Activated naive CD4-positive, alpha-beta T cell treated with anti-CD3 and anti-CD28 coated beads, Interleukin-2, amount 10 ng/mL, durations not matched to agents 7 days and 5 days (primary cell): Measurements from ENCODE around the gene MICAL3.
"Not testable (repeated sequence)": the region's sequence is repeated elsewhere in the genome, so short reads cannot be mapped to it uniquely, and the experiment has no call there.

ENCODE experiments used
- CTCF ChIA-PET: fragments of 350-600 bp; sonication (Branson Sonifier 250); formaldehyde crosslinking; loops from one replicate; lab custom pipeline; 2021; ENCODE audit warnings: antibody characterized with exemption; lab: Charles Lee
- DNase-seq: peaks from one replicate; pipeline ENCODE4 v3.0.0-alpha.2; 2020
- H3K27ac Mint-ChIP-seq: one replicate; pipeline ENCODE4 v1.8.0; 2021; ENCODE audit warnings: mild to moderate bottlenecking, moderate library complexity, mixed read lengths
- H3K27me3 Mint-ChIP-seq: one replicate; pipeline ENCODE4 v1.8.0; 2021; ENCODE audit warnings: mild to moderate bottlenecking, mixed read lengths
- H3K36me3 Mint-ChIP-seq: one replicate; pipeline ENCODE4 v1.8.0; 2021; ENCODE audit warnings: mixed read lengths
- H3K4me1 Mint-ChIP-seq: one replicate; pipeline ENCODE4 v1.8.0; 2021; ENCODE audit warnings: mixed read lengths
- H3K4me3 Mint-ChIP-seq: one replicate; pipeline ENCODE4 v1.8.0; 2021; ENCODE audit warnings: mild to moderate bottlenecking, moderate library complexity, mixed read lengths
- H3K9me3 Mint-ChIP-seq: one replicate; pipeline ENCODE4 v1.8.0; 2021; ENCODE audit warnings: mixed read lengths

The MICAL3 gene

DNA sequence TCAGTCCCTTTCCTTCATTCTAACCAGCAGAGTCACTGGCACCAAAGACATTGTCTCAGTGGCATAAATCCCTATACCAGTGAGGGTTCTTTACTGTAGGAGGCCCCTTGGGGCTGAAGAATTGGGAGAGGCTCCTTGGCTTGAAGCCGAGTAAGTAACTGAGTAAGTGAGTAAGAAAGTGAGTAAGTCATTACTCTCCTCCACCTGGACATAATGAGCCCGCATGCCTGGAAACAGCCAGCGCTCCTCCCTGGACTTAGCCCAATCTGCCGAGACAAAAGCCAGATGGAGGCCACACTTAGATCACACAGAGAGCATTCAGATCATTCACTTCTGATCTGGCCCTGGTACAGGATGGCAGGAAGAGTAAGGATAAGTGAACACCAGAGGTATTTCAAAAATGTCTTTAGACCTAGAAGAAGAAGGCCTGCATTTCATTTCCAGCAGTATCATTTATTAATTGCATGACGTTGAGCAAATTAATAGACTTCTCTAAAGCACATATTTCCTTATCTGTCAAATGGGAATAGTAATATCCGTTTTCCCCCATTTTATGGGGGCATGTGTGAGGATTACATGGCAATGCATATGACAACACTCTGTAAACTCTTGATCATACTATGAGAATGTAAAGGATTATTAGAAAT, 8.2 kb upstream of the MICAL3 start:
- Mint-ChIP-seq H3K4me3 (no peak overlapping the region), H3K36me3 (no peaks in the 10 kb centered on the region), H3K27ac (no peak overlapping the region), H3K9me3 (no peaks in the 10 kb centered on the region), H3K27me3 (peaks cover 25% of the 10 kb centered on the region), H3K4me1 (no peaks in the 10 kb centered on the region)
- no peak for DNase-seq
- CTCF ChIA-PET, result interaction anchor here (0.7 kb wide), 1 partner anchor 24 kb away, joined by 4 read pairs; no protein-coding TSS in a partner anchor

DNA sequence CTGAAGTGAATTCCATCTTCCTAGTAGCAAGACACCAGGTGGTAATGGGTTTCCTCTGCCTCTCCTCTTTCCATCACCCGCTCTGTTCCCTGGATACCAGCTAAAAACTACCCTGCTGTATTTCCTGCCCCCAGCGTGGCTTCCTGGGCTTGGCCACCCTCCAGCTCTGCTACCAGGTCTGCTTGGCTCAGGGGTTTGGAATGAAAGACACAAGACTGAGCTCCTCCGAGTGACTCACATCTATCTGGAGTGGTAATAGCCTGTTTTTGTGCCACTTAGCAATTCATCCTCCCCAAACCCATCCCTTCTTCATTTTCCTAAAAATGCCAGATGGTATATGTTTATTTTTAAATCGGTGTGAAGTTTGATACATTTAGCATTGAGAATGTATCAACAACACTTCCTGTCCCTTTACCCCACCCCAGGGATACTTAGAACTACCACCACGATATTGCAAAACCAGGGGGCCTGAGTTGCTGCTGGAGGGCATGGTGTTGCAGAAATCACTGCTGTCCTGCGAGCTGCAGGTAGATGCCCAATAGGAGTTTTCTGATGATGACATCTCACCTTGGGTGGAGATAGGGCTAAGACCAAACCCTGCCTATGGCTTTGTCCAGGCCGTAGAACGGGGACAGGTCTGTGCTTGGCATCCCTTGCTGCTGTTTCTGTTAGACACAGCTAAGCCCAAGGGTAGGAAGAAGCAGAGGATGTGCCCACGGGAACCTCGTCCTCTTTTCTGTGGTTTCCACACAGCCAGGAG, 7.5 kb upstream of the MICAL3 start:
- H3K4me3 Mint-ChIP-seq, result no peak overlapping the region
- no peaks in the 10 kb centered on the region for H3K4me1 Mint-ChIP-seq
- CTCF ChIA-PET, result no interaction called here
- no peak overlapping the region for H3K27ac Mint-ChIP-seq
- H3K36me3 Mint-ChIP-seq, result no peaks in the 10 kb centered on the region
- H3K9me3 Mint-ChIP-seq, result no peaks in the 10 kb centered on the region
- H3K27me3 Mint-ChIP-seq, result peaks cover 32% of the 10 kb centered on the region
- no peak for DNase-seq

DNA sequence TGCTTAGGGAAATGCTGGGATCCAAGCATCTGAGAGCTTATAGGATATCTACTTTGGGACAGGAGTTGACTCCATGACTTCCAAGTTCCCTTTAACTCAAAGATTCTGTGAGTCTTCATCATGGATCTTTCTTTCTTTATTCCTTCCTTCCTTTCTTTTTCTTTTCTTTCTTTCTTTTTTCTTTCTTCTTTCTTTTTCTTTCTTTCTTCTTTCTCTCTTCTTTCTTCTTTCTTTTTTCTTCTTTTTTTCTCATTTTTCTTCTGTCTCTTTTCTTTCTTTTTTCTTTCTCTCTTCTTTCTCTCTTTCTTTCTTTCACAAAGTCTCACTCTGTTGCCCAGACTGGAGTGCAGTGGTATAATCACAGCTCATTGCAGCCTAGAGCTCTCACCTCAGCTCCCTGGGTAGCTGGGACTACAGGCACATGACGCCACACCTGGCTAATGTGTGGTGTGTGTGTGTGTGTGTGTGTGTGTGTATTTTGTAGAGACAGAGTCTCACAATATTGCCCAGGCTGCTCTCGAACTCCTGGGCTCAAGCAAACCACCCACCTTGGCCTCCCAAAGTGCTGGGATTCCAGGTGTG, 5.4 kb upstream of the MICAL3 start:
- CTCF ChIA-PET, result no interaction called here
- H3K9me3 Mint-ChIP-seq, result no peaks in the 10 kb centered on the region
- DNase-seq, result no peak
- H3K4me3 Mint-ChIP-seq, result no peak overlapping the region
- peaks cover 4% of the 10 kb centered on the region for H3K4me1 Mint-ChIP-seq
- H3K27ac Mint-ChIP-seq, result no peak overlapping the region
- H3K36me3 Mint-ChIP-seq, result no peaks in the 10 kb centered on the region
- H3K27me3 Mint-ChIP-seq, result peaks cover 53% of the 10 kb centered on the region

DNA sequence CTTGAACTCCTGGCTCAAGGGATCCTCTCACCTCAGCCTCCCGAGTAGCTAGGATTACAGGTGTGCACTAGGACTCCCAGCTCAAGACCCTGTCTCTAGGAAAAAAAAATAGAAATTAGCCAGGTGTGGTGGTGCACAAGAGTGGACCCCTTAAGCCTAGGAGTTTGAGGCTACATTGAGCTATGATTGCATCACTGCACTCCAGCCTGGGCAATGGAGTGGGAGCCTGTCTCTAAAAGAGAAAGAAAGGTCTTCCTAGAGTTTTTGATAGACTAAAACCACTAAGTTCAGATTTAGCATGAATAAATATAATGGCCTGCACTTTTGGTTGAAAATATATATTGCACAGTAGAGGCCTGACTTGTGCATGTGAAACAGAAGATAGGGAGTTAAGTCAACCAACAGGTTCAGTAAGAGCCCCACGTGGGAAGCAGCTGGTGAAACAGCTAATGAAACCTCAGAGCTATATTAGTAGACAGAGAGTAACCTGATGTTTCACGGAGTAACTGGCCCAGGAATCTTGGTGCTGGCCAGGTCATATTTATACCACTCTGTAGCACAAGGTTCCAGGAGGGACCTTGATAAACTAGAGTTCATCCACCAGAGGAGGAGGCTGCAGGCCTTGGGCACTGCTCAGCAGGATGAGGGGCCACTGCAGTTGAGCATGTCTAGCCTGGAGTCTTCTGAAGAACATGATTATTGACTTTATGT, 4.6 kb upstream of the MICAL3 start:
- H3K27me3 Mint-ChIP-seq, result peaks cover 57% of the 10 kb centered on the region
- H3K36me3 Mint-ChIP-seq, result no peaks in the 10 kb centered on the region
- H3K27ac Mint-ChIP-seq, result no peak overlapping the region
- H3K4me1 Mint-ChIP-seq, result peaks cover 7% of the 10 kb centered on the region
- CTCF ChIA-PET, result interaction anchor here (1.1 to 1.7 kb wide), 3 partner anchors 17 to 198 kb away, joined by 3 to 5 read pairs (median 4); no protein-coding TSS in a partner anchor
- no peak overlapping the region for H3K4me3 Mint-ChIP-seq
- DNase-seq, result no peak
- no peaks in the 10 kb centered on the region for H3K9me3 Mint-ChIP-seq

DNA sequence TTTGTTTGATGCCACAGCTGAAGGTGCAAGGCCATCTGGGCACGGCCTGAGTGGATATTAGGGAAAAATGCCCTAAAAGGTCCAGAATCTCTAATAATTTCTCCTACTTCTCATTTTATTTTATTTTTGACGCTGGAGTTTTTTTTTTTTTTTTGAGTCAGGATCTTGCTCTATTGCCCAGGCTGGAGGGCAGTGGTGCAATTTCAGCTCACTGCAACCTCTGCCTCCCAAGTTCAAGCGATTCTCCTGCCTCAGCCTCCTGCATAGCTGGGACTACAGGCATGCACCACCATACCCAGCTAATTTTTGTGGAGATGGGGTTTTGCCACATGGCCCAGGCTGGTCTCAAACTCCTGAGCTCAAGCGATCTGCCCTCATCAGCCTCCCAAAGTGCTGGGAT, 1.5 kb upstream of the MICAL3 start:
- CTCF ChIA-PET, result interaction anchor here (0.8 to 6.4 kb wide), 3 partner anchors 50 to 196 kb away, joined by 3 to 42 read pairs (median 9); no protein-coding TSS in a partner anchor
- not testable (repeated sequence) for H3K27ac Mint-ChIP-seq, H3K36me3 Mint-ChIP-seq, H3K9me3 Mint-ChIP-seq, H3K4me3 Mint-ChIP-seq, DNase-seq
- Mint-ChIP-seq H3K27me3 (peaks cover 72% of the 10 kb centered on the region), H3K4me1 (peaks cover 16% of the 10 kb centered on the region)

DNA sequence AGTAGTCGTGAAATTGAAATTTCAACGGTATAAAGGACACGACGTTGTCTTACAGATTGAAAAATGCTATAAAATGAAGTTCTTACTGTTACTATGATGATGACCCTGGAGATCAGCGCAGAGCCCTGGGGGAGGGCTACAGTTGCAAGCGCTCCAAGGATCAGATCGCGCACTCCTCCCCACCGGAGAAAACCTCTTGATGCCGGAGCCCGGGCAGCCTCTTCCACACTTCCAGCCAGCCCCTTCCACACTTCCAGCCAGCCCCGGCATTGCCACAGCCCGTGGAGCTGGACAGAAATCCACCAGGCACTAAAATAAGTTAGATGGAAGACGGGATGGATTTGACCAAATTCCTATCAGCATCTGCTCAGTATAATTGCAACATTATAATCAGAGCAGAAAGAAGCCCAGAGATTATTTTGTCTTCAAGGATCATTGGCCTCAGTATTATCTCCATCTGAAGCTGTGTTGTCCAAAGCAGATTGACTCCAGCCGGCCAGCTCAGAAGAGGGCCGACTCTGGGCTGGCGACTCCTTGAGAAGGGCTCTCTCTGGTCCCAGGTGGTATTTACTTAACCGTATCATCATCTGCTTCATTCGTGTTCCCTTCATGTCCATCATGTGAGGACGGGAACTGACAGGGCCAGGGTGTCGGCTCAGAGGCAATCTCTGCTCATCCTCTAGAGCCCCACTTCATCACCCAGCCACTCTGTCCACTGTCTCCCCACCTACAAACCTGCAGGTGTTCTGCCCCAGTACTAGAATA, 777 bp upstream of the MICAL3 start:
- CTCF ChIA-PET, result interaction anchor here (0.8 to 6.4 kb wide), 7 partner anchors 25 to 195 kb away, joined by 3 to 42 read pairs (median 3); no protein-coding TSS in a partner anchor
- Mint-ChIP-seq H3K9me3 (no peaks in the 10 kb centered on the region), H3K4me3 (peak overlapping the region; percentile 61), H3K36me3 (no peaks in the 10 kb centered on the region), H3K4me1 (peaks cover 16% of the 10 kb centered on the region), H3K27me3 (peaks cover 72% of the 10 kb centered on the region), H3K27ac (no peak overlapping the region)
- no peak for DNase-seq

DNA sequence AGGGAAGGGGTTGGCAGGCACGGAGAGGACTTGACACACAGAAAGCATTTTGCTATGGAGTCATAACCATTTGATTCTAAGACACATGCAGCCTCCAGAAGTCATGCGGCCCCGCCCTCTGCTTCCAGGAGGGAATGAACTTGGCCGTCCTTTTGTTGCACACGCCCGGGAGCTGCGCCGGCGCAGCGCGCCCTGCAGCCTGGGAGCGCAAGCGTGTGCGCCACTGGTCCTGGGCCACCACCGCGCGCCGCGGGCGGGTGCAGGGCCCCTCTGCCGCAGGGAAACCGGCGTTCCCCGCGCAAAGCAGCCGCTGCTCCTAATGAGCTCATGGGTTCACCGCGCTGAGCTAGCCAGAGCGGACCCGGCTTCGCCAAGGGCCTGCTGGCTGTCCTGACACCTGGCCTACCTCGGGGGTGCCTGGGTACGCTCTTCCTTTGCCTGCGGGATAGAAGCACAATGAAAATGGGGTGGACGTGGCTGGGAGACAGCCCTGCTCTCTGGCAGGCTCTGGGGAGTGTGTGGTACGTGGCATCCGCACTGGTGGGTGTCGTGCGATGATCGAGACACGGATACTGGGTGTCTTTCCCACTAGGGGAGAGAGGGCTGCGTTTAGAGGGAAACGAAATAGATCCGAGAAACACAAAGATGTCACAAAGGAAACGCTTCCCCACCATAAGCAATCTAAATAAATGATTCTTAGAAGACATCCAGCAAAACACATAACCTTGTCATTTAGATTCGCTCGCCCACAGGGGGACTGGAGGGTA, 669 bp downstream of the MICAL3 start:
- CTCF ChIA-PET, result interaction anchor here (0.9 to 6.4 kb wide), 7 partner anchors 20 to 282 kb away, joined by 3 to 42 read pairs (median 5); no protein-coding TSS in a partner anchor
- DNase-seq, result peak; percentile 38

DNA sequence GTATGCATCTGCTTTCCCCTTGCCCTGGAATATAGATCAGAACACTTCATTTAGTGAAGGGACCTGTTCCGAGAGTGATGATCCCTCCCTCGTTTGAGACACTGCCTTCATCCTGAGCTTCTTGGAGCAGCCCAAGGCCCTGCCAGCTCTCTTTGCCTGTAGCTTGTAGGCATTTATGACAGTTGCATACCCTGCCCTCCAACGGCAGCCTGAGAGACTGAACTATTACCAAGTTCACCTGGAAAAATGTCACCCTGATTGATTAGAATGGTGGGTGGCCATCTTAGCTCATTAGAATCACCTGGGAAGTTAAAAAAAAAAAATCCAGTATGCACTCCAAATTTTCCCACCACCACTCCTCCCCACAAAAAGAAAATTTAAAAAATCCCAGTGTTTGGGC, 1.5 kb downstream of the MICAL3 start:
- peaks cover 16% of the 10 kb centered on the region for H3K4me1 Mint-ChIP-seq
- CTCF ChIA-PET, result interaction anchor here (1.9 to 6.4 kb wide), 3 partner anchors 19 to 193 kb away, joined by 6 to 42 read pairs (median 9); no protein-coding TSS in a partner anchor
- no peak for DNase-seq
- no peak overlapping the region for H3K27ac Mint-ChIP-seq
- peaks cover 62% of the 10 kb centered on the region for H3K27me3 Mint-ChIP-seq
- H3K9me3 Mint-ChIP-seq, result no peaks in the 10 kb centered on the region
- no peaks in the 10 kb centered on the region for H3K36me3 Mint-ChIP-seq
- peak overlapping the region; percentile 13 for H3K4me3 Mint-ChIP-seq

More for the DNA sequence above, 669 bp downstream of the MICAL3 start:
- Mint-ChIP-seq H3K9me3 (no peaks in the 10 kb centered on the region), H3K4me1 (peaks cover 16% of the 10 kb centered on the region), H3K27me3 (peaks cover 62% of the 10 kb centered on the region), H3K27ac (no peak overlapping the region), H3K36me3 (no peaks in the 10 kb centered on the region), H3K4me3 (peak overlapping the region; percentile 77)

DNA sequence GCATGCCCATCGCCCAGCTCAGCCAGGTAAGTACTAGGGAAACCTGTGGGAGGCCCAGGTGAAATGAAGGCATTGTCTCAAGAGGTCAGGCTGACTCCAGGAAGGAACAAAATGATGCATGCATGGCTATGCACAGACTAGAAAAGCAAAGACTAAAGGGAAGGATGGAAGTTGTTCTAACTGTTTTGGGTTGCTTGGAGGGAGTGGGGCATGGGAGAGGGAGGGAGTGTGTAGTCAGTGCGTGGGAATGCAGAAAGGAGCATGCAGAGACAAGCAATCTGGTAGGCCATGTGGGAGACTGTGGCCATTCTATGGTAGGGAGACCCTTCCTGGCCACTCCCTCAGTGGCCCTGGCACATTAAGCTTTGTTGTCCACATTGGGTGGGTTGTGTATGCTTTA, 2.9 kb downstream of the MICAL3 start:
- no peak overlapping the region for H3K27ac Mint-ChIP-seq
- CTCF ChIA-PET, result interaction anchor here (6.4 kb wide), 1 partner anchor 192 kb away, joined by 42 read pairs; no protein-coding TSS in a partner anchor
- no peaks in the 10 kb centered on the region for H3K36me3 Mint-ChIP-seq
- no peaks in the 10 kb centered on the region for H3K9me3 Mint-ChIP-seq
- H3K4me3 Mint-ChIP-seq, result no peak overlapping the region
- peaks cover 16% of the 10 kb centered on the region for H3K4me1 Mint-ChIP-seq
- H3K27me3 Mint-ChIP-seq, result peaks cover 48% of the 10 kb centered on the region
- DNase-seq, result no peak

DNA sequence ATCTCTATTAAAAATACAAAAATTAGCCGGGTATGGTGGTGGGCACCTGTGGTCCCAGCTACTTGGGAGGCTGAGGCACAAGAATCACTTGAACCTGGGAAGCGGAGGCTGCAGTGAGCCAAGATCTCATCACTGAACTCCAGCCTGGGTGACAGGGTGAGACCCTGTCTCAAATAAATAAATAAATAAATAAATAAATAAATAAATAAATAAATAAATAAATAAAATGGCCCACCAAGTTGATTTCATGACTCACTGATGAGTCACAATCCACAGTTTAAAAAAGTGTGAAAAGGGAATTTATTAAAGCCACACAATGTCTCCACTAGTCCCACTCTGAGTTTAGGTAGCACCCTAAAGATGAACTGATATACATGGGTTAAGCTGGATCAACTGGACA, 3.6 kb downstream of the MICAL3 start:
- Mint-ChIP-seq H3K27me3 (peaks cover 41% of the 10 kb centered on the region), H3K4me1 (peaks cover 16% of the 10 kb centered on the region)
- CTCF ChIA-PET, result interaction anchor here (0.7 to 6.4 kb wide), 2 partner anchors 133 to 191 kb away, joined by 3 to 42 read pairs; no protein-coding TSS in a partner anchor
- not testable (repeated sequence) for H3K9me3 Mint-ChIP-seq, H3K4me3 Mint-ChIP-seq, H3K36me3 Mint-ChIP-seq, DNase-seq, H3K27ac Mint-ChIP-seq

DNA sequence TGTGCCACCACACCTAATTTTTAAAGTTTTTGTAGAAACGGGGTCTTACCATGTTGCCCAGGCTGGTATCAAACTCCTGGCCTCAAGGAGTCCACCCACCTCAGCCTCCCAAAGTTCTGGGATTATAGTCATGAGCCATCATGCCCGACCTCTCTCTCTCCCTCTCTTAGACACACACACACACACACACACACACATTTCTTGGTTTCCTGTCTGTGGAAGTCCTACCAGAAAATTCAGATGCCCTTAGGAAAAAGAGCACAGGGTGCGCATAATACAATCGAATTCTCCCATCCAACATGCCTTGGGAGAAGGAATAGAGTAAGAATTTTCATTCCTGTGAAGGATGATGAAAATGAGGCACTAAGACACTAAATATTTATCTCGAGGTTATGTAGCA, 10.4 kb downstream of the MICAL3 start:
- DNase-seq, result no peak
- CTCF ChIA-PET, result no interaction called here
- H3K27me3 Mint-ChIP-seq, result peaks cover 18% of the 10 kb centered on the region
- H3K36me3 Mint-ChIP-seq, result no peaks in the 10 kb centered on the region
- no peak overlapping the region for H3K27ac Mint-ChIP-seq
- no peaks in the 10 kb centered on the region for H3K9me3 Mint-ChIP-seq
- no peaks in the 10 kb centered on the region for H3K4me1 Mint-ChIP-seq
- H3K4me3 Mint-ChIP-seq, result no peak overlapping the region

DNA sequence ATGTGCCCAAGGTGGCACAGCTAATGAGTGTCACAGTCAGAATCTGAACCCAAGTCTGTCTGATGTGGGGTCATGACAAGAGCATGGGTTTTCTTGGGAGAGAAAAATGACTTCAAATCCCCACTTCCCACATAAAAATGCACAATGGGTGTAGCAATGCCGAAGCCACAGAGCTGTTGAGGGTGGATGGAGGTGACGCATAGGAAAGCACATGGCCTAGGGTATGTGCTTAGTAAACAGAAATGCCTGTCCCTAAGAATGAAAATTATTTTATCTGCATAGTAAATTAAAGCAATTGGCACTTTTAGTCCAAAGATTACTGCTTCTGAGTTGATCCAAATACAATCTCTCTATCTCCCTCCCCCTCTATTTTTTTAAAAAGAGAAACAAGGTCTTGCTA, 10.9 kb downstream of the MICAL3 start:
- H3K27me3 Mint-ChIP-seq, result peaks cover 18% of the 10 kb centered on the region
- CTCF ChIA-PET, result no interaction called here

More for the DNA sequence above, 10.9 kb downstream of the MICAL3 start:
- DNase-seq, result no peak
- H3K27ac Mint-ChIP-seq, result no peak overlapping the region
- H3K9me3 Mint-ChIP-seq, result no peaks in the 10 kb centered on the region
- no peak overlapping the region for H3K4me3 Mint-ChIP-seq
- no peaks in the 10 kb centered on the region for H3K36me3 Mint-ChIP-seq
- no peaks in the 10 kb centered on the region for H3K4me1 Mint-ChIP-seq
